Testis (tissue), 3 donors: ENCODE data around the gene MACROD1. TPM values are rescaled to one million over a fixed set of nuclear protein-coding genes. Genes with fewer than 3 reads are reported as not detected.

Experiments
- DNase-seq: peaks from one replicate; pipeline ENCODE4 v3.0.0-alpha.2; 2019
- H3K27ac ChIP-seq, 2 donors: fragments of 200-600 bp; sonication (generic); one replicate each; pipeline ENCODE4 v1.5.1; 2019
- H3K27me3 ChIP-seq: fragments of 200-600 bp; sonication (generic); one replicate; pipeline ENCODE4 v1.5.1; 2019
- H3K36me3 ChIP-seq: fragments of 200-600 bp; sonication (generic); one replicate; pipeline ENCODE4 v1.5.1; 2017; ENCODE audit warnings: low read depth; ENCODE audit errors: missing control alignments
- H3K4me1 ChIP-seq: fragments of 200-600 bp; sonication (generic); one replicate; pipeline ENCODE4 v1.5.1; 2019
- H3K4me3 ChIP-seq, 2 donors: fragments of 200-600 bp; sonication (generic); one replicate each; pipeline ENCODE4 v1.5.1; 2017 to 2019
- H3K9me3 ChIP-seq: fragments of 200-600 bp; sonication (generic); one replicate; pipeline ENCODE4 v1.5.1; 2017
- POLR2A ChIP-seq: fragments of 450-650 bp; IDR thresholded peaks from one replicate; pipeline ENCODE4 v1.6.1; 2017; ENCODE audit warnings: antibody characterized with exemption, mild to moderate bottlenecking, moderate library complexity
- WGBS, 2 donors: methylation state at CpG; one replicate each; pipeline ENCODE4 v1.1.5; 2018; 5-methylcytosine and 5-hydroxymethylcytosine counted together
- intact Hi-C: fragments of 100-400 bp; cut with DNase I; formaldehyde crosslinking; loops from one replicate; pipeline ENCODE4 v1.15.1; 2023; ENCODE audit warnings: low total_unique reads
- polyA plus RNA-seq: library from polyadenylated mRNA; stranded (reverse); fragments of 350-450 nt; fragmentation: Illumina TruSeq; extraction: RNeasy Lipid Tissue Mini Kit (QIAGEN cat#74804); gene quantifications from one replicate; pipeline ENCODE4 v1.2.3, GENCODE V29; 2014; ENCODE audit warnings: low read depth, low replicate concordance; ENCODE audit not compliant: insufficient read depth
- total RNA-seq, 2 donors: library from RNA; depleted of rRNA; stranded (reverse); fragments of >200 nt; gene quantifications; one replicate each; pipeline ENCODE4 v1.2.3, GENCODE V29; 2016
- TF ChIP-seq, protein P1 (sequence below), 3 experiments: fragments of 450-650 bp in 2 of 3; fragments of 200-600 bp in 1 of 3; sonication (generic) in 1 of 3; IDR thresholded peaks; one replicate each; pipeline ENCODE4 v1.5.1; 2016 to 2019; ENCODE audit warnings: antibody characterized with exemption in 3 of 3, mild to moderate bottlenecking in 2 of 3, moderate library complexity in 1 of 3

The MACROD1 gene
- total and polyA plus RNA-seq, 3 donors from 2014 or later = 13.3 to 15.3 (median 14.1) TPM

DNA sequence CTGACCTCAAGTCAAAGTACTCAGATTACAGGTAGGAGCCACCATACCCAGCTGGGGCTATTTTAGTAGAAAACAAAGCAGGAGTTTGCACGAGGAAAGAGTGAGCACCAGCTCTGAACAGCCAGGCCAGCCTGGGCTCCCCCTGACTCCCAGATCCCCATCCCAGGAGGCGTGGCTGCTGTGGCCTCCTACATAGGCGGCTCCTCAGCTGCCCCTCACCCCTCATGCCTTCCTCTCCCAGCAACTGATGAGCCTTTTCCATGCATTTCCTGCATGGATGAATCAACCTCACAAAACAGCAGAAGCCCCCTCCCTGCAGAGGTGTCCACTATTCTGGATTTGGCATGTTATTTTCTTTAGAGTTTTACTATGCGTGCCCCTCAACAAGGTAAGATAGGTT is 140.7 kb downstream of the MACROD1 start:
- 73 to 78% methylated on average over 4 of the region's 4 CpGs for WGBS, 2 donors
- Histone ChIP-seq H3K27me3 (no peaks in the 10 kb centered on the region), H3K4me1 (no peaks in the 10 kb centered on the region), H3K27ac (no peak overlapping the region), H3K9me3 (no peaks in the 10 kb centered on the region), H3K4me3 (no peak overlapping the region), H3K36me3 (no peaks in the 10 kb centered on the region)
- TF ChIP-seq, protein P1, sequence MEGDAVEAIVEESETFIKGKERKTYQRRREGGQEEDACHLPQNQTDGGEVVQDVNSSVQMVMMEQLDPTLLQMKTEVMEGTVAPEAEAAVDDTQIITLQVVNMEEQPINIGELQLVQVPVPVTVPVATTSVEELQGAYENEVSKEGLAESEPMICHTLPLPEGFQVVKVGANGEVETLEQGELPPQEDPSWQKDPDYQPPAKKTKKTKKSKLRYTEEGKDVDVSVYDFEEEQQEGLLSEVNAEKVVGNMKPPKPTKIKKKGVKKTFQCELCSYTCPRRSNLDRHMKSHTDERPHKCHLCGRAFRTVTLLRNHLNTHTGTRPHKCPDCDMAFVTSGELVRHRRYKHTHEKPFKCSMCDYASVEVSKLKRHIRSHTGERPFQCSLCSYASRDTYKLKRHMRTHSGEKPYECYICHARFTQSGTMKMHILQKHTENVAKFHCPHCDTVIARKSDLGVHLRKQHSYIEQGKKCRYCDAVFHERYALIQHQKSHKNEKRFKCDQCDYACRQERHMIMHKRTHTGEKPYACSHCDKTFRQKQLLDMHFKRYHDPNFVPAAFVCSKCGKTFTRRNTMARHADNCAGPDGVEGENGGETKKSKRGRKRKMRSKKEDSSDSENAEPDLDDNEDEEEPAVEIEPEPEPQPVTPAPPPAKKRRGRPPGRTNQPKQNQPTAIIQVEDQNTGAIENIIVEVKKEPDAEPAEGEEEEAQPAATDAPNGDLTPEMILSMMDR (IDR thresholded peaks at IDR 0.05) = no peak
- TF ChIP-seq POLR2A = no peak
- DNase-seq = no peak
- intact Hi-C loops = no loop called here

DNA sequence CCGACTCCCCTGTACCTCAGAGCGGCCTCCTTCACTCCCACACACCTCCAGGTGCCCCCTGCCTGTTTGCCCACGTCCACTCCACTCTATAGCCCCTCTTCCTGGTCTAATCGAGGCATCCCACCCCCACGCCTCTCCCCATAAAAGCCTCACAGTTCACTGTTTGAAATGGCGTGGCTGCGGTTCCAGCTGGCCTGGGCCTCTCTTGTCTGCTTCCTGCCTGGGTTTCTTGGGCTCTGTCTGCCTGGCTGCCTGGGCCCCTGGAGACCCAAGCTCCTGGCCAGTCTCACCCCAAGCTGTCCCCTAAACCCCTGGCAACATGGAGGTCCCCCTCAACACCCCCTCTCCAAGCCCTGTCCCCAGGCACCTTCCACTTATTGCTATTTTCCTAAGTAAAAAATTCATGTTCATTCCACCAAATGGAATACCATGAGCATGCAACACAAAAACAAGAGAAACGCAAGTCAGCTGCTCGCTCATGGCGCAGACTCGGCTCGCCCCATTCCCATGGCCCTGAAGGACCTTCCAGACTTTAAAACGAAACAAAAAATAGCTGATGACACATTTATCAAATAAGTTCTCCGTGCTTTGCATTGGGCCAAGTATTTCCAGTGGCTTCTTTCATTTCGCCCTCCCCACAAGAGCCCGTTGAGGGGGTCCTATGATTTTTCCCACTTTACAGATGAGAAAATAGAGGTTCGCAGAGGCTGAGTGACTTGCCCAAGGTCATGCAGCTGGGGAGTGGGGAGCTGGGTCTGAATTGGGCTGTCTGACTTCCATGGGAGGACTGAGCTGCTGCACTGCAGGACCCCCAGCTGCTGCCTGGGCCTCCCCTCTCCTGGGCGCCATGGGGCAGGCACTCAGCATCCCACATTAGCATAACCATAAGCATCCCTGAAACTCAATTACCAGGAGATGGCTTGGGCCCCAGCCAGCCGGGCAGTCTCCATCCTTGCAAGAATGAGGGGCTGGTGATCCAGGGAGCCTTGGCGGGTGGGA is 141.9 kb downstream of the MACROD1 start:
- H3K4me1 ChIP-seq = peaks cover under 1% of the 10 kb centered on the region
- H3K4me3 ChIP-seq = no peak overlapping the region
- H3K36me3 ChIP-seq = no peaks in the 10 kb centered on the region
- no peaks in the 10 kb centered on the region for H3K27me3 ChIP-seq
- TF ChIP-seq, protein P1 (IDR thresholded peaks at IDR 0.05) = no peak
- TF ChIP-seq POLR2A = no peak
- intact Hi-C loops = no loop called here
- 91% methylated on average over 19 to 20 of the region's 20 CpGs for WGBS, 2 donors
- H3K27ac ChIP-seq = no peak overlapping the region
- H3K9me3 ChIP-seq = no peaks in the 10 kb centered on the region
- no peak for DNase-seq

DNA sequence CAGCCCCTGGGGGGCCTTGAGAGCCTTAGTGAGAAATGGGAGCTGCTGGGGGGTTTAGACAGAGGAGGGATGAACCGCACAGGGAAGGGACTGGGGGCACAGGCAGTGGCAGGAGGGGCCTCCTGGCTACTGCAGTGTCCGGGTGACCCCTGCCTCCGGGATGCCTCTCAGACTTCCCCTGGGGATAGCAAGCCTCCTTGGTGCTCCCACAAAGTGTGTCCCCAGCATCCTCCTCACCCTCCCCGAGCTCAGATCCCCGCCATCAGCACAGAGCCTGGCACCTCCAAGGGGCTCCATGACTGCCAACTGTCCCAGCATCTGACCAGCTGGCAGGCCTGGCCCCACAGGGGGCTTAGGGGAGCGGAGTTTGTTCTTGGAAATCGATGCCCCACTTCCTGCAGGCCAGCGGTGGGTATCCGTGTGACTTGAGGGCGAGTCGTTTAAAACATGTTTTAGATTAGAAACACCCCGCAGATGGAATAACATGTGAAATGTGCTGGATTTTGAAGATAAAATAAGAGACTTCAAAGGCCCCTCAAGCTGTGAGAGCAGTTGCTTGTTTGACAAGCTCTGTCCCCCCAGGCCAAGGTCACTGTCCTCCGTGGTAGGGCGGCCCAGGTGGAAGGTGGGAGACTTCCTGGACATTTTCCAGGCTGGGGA is 143.7 kb downstream of the MACROD1 start:
- no peak for TF ChIP-seq POLR2A
- Histone ChIP-seq H3K9me3 (no peaks in the 10 kb centered on the region), H3K27ac (no peak overlapping the region), H3K27me3 (no peaks in the 10 kb centered on the region), H3K4me1 (peaks cover 14% of the 10 kb centered on the region), H3K36me3 (no peaks in the 10 kb centered on the region), H3K4me3 (no peak overlapping the region)
- no peak for DNase-seq
- 79 to 83% methylated on average over 12 to 14 of the region's 14 CpGs for WGBS, 2 donors
- intact Hi-C loops = no loop called here

DNA sequence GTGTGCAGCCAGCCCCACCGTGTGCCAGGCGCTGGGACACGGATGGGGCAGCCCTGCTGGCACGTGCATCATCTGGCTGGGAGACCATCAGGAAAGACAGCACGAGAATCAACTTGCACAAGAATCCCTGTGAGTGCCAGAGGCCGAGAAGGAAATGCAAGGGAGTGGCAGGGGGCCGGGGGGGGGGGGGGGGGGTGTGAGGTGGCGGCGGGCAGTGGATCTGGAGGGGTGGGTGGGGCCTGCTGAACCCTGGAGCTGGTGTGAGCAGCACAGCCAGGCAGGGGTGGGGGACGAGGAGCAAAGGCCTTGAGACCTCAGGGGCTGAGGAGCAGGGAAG is 144.2 kb downstream of the MACROD1 start:
- intact Hi-C loops = no loop called here
- H3K4me3 ChIP-seq = no peak overlapping the region
- H3K36me3 ChIP-seq = no peaks in the 10 kb centered on the region
- WGBS, 2 donors = 59 to 63% methylated on average over 2 to 10 of the region's 10 CpGs
- H3K4me1 ChIP-seq = peaks cover 14% of the 10 kb centered on the region
- no peaks in the 10 kb centered on the region for H3K27me3 ChIP-seq
- no peak for DNase-seq
- H3K27ac ChIP-seq = no peak overlapping the region
- H3K9me3 ChIP-seq = no peaks in the 10 kb centered on the region
- no peak for TF ChIP-seq POLR2A
- TF ChIP-seq, protein P1 (IDR thresholded peaks at IDR 0.05) = no peak

DNA sequence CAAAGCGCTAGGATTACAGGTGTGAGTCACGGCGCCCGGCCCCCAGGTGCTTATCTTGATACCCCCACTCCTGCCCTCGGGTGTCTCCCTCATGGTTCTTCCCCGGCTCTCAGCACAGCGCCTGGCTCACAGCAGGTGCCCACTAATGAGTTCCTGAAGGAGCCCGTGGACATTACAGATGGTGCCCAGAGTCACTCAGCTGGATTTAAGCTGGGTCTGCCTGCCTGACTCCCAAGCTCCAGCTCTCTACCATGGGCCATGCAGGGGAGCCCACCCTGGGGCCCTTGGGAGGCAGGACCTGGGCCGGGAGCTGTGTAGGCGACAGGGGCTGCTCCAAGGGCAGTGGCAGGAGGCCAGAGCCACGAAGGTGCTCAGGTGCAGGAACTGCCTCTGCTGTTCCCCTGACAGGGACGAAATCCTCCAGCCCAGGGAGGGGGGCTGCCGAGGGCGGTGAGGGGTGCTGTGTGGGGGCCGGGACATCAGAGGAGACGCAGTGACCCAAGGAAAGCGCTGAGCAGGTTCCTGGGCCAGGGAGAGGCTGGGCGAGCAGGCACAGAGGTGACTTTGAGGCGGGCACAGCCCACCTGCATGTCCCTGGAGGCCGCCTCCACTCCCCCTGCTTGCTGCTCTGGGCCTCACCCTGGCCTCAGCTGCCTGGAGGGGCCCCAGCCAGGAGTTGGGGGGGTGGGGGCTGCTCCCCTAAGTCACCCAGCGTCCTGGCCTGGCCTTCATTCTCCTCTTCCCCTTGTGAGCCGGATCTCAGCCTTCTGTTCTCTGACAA is 144.7 kb downstream of the MACROD1 start:
- H3K36me3 ChIP-seq = no peaks in the 10 kb centered on the region
- 71 to 77% methylated on average over 10 to 22 of the region's 22 CpGs for WGBS, 2 donors
- no peak for DNase-seq
- TF ChIP-seq, protein P1 (IDR thresholded peaks at IDR 0.05) = no peak
- TF ChIP-seq POLR2A = no peak
- H3K9me3 ChIP-seq = no peaks in the 10 kb centered on the region
- H3K27ac ChIP-seq = no peak overlapping the region
- peaks cover 14% of the 10 kb centered on the region for H3K4me1 ChIP-seq
- no peak overlapping the region for H3K4me3 ChIP-seq
- no peaks in the 10 kb centered on the region for H3K27me3 ChIP-seq
- intact Hi-C loops = no loop called here
